SU-DHL-6 (cell line): ENCODE data around the gene P3H2.

Source experiments
- H2AFZ ChIP-seq: fragments of 200-600 bp; sonication (generic); 2 replicates; pipeline ENCODE4 v1.6.1; 2014; ENCODE audit warnings: low read depth, mild to moderate bottlenecking, moderate library complexity, mixed read lengths, antibody characterized with exemption, low read length; ENCODE audit not compliant: severe bottlenecking
- H3F3A ChIP-seq: fragments of 200-600 bp; shearing (Covaris generic); 2 replicates; pipeline ENCODE4 v1.6.0; 2016; ENCODE audit warnings: antibody characterized with exemption, mild to moderate bottlenecking; ENCODE audit not compliant: insufficient read depth
- H3K27ac ChIP-seq: fragments of 200-600 bp; sonication (generic); 2 replicates; pipeline ENCODE4 v1.5.1; 2016; ENCODE audit warnings: low read depth, mild to moderate bottlenecking, low read length, moderate library complexity, mixed read lengths
- H3K27me3 ChIP-seq: fragments of 200-600 bp; sonication (generic), shearing (Covaris generic); 2 replicates; pipeline ENCODE4 v1.6.0; 2014; ENCODE audit warnings: mild to moderate bottlenecking, low read length
- H3K36me3 ChIP-seq: fragments of 200-600 bp; sonication (generic); 2 replicates; pipeline ENCODE4 v1.6.1; 2014; ENCODE audit warnings: mild to moderate bottlenecking, low read length, mixed read lengths
- H3K4me2 ChIP-seq: fragments of 300-600, 200-600 bp; shearing (Covaris generic), sonication (generic); 2 replicates; pipeline ENCODE4 v1.6.0; 2014; ENCODE audit warnings: low read length, low read depth, mild to moderate bottlenecking; ENCODE audit not compliant: poor library complexity, severe bottlenecking
- H3K4me3 ChIP-seq: fragments of 200-600 bp; sonication (generic); 2 replicates; pipeline ENCODE4 v1.5.1; 2014; ENCODE audit warnings: antibody characterized with exemption, low read length, mild to moderate bottlenecking, mixed read lengths; ENCODE audit not compliant: insufficient read depth, poor library complexity, severe bottlenecking
- H3K79me2 ChIP-seq: fragments of 200-600 bp; sonication (generic); 2 replicates; pipeline ENCODE4 v1.6.1; 2014; ENCODE audit warnings: mild to moderate bottlenecking, low read length, moderate library complexity; ENCODE audit not compliant: insufficient read depth
- H3K9ac ChIP-seq: fragments of 200-600 bp; sonication (generic); 2 replicates; pipeline ENCODE4 v1.7.0; 2014; ENCODE audit warnings: mild to moderate bottlenecking, low read length
- H3K9me2 ChIP-seq: fragments of 200-600 bp; sonication (generic); replicated peaks from 2 replicates; pipeline ENCODE4 v1.6.1; 2014; ENCODE audit warnings: low read length; ENCODE audit not compliant: insufficient read depth
- H3K9me3 ChIP-seq: fragments of 200-600 bp; sonication (generic); 2 replicates; pipeline ENCODE4 v1.6.1; 2014; ENCODE audit warnings: low read length, mixed read lengths; ENCODE audit not compliant: insufficient read depth
- H4K20me1 ChIP-seq: fragments of 200-600 bp; sonication (generic); 2 replicates; pipeline ENCODE4 v1.6.1; 2014; ENCODE audit warnings: low read depth, mild to moderate bottlenecking, antibody characterized with exemption, low read length, moderate library complexity, mixed read lengths
- CTCF ChIP-seq: fragments of 200-600 bp; sonication (generic); IDR thresholded peaks from one replicate; pipeline ENCODE4 v1.5.1; 2017; ENCODE audit warnings: antibody characterized with exemption, mild to moderate bottlenecking, low read length, moderate library complexity; ENCODE audit not compliant: insufficient read depth, poor library complexity, severe bottlenecking
- EZH2phosphoT487 ChIP-seq: fragments of 200-600 bp; sonication (generic), shearing (Covaris generic); conservative IDR thresholded peaks from 2 replicates; pipeline ENCODE4 v1.6.1; 2018; ENCODE audit warnings: mild to moderate bottlenecking, antibody characterized with exemption, low read length, moderate library complexity, mixed read lengths

The P3H2 gene

GRCh38 chr3:190060192-190060775, 60.4 kb downstream of the P3H2 start:
- H3K27ac ChIP-seq, result no peak overlapping the region

GRCh38 chr3:190059242-190059590, 61.5 kb downstream of the P3H2 start:
- H3K4me2 ChIP-seq, result no peak overlapping the region
- H3K27ac ChIP-seq, result no peak overlapping the region
- H4K20me1 ChIP-seq, result no peaks in the 10 kb centered on the region
- no peak overlapping the region for H2AFZ ChIP-seq
- H3K79me2 ChIP-seq, result no peaks in the 10 kb centered on the region
- H3K9me3 ChIP-seq, result no peaks in the 10 kb centered on the region
- TF ChIP-seq CTCF (no peak), EZH2phosphoT487 (no peak)
- no peak overlapping the region for H3K9ac ChIP-seq
- no peaks in the 10 kb centered on the region for H3F3A ChIP-seq
- H3K4me3 ChIP-seq, result no peak overlapping the region
- H3K36me3 ChIP-seq, result no peaks in the 10 kb centered on the region
- no peaks in the 10 kb centered on the region for H3K27me3 ChIP-seq
- H3K9me2 ChIP-seq, result no peaks in the 10 kb centered on the region

More at GRCh38 chr3:190060192-190060775, 60.4 kb downstream of the P3H2 start:
- Histone ChIP-seq H3K36me3 (no peaks in the 10 kb centered on the region), H3K9me2 (no peaks in the 10 kb centered on the region), H3K9me3 (no peaks in the 10 kb centered on the region), H3K4me3 (no peak overlapping the region), H3K4me2 (no peak overlapping the region), H3K79me2 (no peaks in the 10 kb centered on the region), H3K9ac (no peak overlapping the region), H3K27me3 (no peaks in the 10 kb centered on the region), H2AFZ (no peak overlapping the region), H3F3A (no peaks in the 10 kb centered on the region), H4K20me1 (no peaks in the 10 kb centered on the region)
- TF ChIP-seq CTCF, result no peak

DNA sequence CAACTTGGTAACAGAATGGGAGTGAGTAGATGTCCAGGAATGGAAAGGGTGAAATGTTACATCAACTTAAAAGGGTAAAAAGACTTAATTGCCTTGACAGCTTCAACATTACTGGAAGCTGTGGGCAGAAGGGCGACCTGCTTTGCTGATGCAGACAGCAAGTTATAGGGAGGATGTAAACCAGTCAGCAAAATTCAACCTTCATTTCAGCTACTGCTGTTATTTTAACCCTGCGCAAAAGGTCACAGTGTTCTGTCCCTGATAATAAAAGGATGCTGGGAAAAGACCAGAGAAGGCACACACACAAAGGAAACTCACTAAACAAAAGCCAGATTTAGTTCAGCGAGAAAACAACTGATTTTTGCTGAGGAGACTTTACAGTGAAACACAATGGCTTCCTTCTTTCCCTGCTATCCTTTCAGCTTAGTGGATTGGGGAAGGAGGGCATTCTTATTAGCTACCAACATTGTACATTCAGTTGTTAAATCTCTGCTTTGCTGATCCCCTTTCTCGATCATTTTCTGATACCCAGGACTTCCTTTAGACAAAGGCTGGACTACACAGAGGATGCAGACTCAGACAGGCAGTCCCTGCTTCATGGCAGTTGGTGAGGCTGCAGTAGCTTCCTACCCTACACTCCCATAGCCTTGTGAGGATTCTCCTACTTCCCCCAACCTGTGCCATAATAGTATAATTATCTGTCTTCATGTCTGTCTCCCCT, 62.0 kb downstream of the P3H2 start:
- no peaks in the 10 kb centered on the region for H3K79me2 ChIP-seq
- TF ChIP-seq CTCF, result no peak
- H4K20me1 ChIP-seq, result no peaks in the 10 kb centered on the region
- H3K9me2 ChIP-seq, result no peaks in the 10 kb centered on the region
- no peaks in the 10 kb centered on the region for H3K27me3 ChIP-seq
- H3K9me3 ChIP-seq, result no peaks in the 10 kb centered on the region
- no peak overlapping the region for H2AFZ ChIP-seq
- no peaks in the 10 kb centered on the region for H3K36me3 ChIP-seq
- no peak overlapping the region for H3K4me2 ChIP-seq
- no peaks in the 10 kb centered on the region for H3F3A ChIP-seq
- no peak overlapping the region for H3K27ac ChIP-seq
- H3K4me3 ChIP-seq, result no peak overlapping the region
- H3K9ac ChIP-seq, result no peak overlapping the region
